Mesothelial cell of epicardium (in vitro differentiated cells): ENCODE measurements around the gene CCL17. TPM values are rescaled to one million over a fixed set of nuclear protein-coding genes. Genes with fewer than 3 reads are reported as not detected.

Source experiments
- DNase-seq, 2 experiments: peaks; one replicate each; pipeline ENCODE4 v3.0.0; 2021; ENCODE audit warnings: low spot score in 2 of 2; ENCODE audit not compliant: unreplicated experiment in 2 of 2
- H3K27ac Mint-ChIP-seq: 2 replicates; pipeline ENCODE4 v1.8.0; 2021; ENCODE audit warnings: mixed read lengths
- H3K27me3 Mint-ChIP-seq: 2 replicates; pipeline ENCODE4 v1.8.0; 2021; ENCODE audit warnings: low read depth, mixed read lengths
- H3K36me3 Mint-ChIP-seq: 2 replicates; pipeline ENCODE4 v1.8.0; 2021; ENCODE audit warnings: mixed read lengths
- H3K4me1 Mint-ChIP-seq: 2 replicates; pipeline ENCODE4 v1.8.0; 2021; ENCODE audit warnings: mixed read lengths
- H3K4me3 Mint-ChIP-seq: 2 replicates; pipeline ENCODE4 v1.8.0; 2021; ENCODE audit warnings: mild to moderate bottlenecking, moderate library complexity, mixed read lengths
- H3K9me3 Mint-ChIP-seq: 2 replicates; pipeline ENCODE4 v1.8.0; 2021; ENCODE audit warnings: mixed read lengths
- CTCF ChIP-seq: fragments of 200-600 bp; sonication (generic); IDR thresholded peaks from one replicate; pipeline ENCODE4 v1.5.0; 2021; ENCODE audit warnings: antibody characterized with exemption; ENCODE audit not compliant: unreplicated experiment
- total RNA-seq: library from RNA; stranded (reverse); gene quantifications from 3 replicates; pipeline ENCODE4 v1.2.1, GENCODE V29; 2021

CCL17 gene
- not detected in 3 replicates for total RNA-seq

DNA sequence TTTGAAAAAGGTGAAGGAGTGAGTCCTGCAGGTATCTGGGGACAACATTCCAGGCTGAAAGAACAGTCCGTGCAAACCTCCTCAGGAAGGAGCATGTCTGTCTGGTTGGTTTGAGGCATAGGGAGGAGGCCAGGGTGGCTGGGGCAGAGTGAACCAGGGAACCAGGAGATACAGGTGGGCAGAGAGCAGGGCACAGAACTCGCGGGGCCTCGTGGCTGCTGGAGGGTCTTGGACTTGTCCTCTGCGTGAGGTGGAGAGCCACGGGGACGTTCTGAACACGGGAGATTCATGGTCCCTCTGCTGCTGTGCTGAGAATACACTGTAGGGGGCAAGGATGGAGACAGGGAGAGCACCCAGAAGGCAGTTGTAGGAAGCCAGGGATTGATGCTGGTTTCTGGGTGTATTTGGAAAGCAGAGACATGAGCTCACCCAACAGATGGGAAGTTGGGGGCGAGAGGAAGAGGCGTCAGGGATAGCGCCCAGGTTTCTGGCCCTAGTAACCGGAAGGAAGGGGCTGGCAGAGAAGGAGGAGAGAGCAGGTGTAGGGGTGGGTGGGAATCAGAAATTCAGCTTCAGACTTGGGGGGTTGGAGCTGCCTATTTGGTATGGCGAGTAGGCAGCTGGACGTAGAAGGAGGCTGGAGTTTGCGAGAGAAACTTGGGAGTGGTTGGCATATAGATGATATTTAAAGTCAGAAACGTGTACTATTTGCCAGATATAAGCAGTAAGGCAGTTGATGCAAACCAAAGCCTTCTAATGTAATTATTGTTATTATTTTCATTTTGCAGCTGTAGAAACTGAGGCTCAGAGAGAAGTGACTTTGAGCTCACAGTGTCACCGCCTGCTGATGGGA, at the start of gene CCL17:
Gene CCL17, plus strand, starts transcription at position 803 of the 853 bp plus-strand sequence. CDS start 9,166 bp downstream, outside the sequence.
- DNase-seq = no peak
- Mint-ChIP-seq H3K9me3 (no peaks in the 10 kb centered on the region), H3K27me3 (peaks cover 18% of the 10 kb centered on the region), H3K36me3 (no peaks in the 10 kb centered on the region), H3K27ac (no peak within 1 kb of the TSS), H3K4me1 (no peaks in the 10 kb centered on the region), H3K4me3 (no peak within 1 kb of the TSS)
- TF ChIP-seq CTCF = no peak

GRCh38 chr16:57355898-57356414, 48.6 kb upstream of the CCL17 start:
- peaks cover 2% of the 10 kb centered on the region for H3K27me3 Mint-ChIP-seq
- H3K36me3 Mint-ChIP-seq = no peaks in the 10 kb centered on the region
- H3K9me3 Mint-ChIP-seq = no peaks in the 10 kb centered on the region
- no peak for DNase-seq
- H3K27ac Mint-ChIP-seq = no peak overlapping the region
- TF ChIP-seq CTCF = no peak
- no peak overlapping the region for H3K4me3 Mint-ChIP-seq
- H3K4me1 Mint-ChIP-seq = no peaks in the 10 kb centered on the region

GRCh38 chr16:57356547-57356946, 48.0 kb upstream of the CCL17 start:
- peaks cover 2% of the 10 kb centered on the region for H3K27me3 Mint-ChIP-seq
- no peak for TF ChIP-seq CTCF
- H3K27ac Mint-ChIP-seq = no peak overlapping the region

GRCh38 chr16:57357330-57358085, 47.1 kb upstream of the CCL17 start:
- no peaks in the 10 kb centered on the region for H3K36me3 Mint-ChIP-seq
- DNase-seq = no peak
- TF ChIP-seq CTCF = no peak
- H3K27me3 Mint-ChIP-seq = no peaks in the 10 kb centered on the region
- H3K27ac Mint-ChIP-seq = no peak overlapping the region
- H3K9me3 Mint-ChIP-seq = no peaks in the 10 kb centered on the region
- H3K4me1 Mint-ChIP-seq = no peaks in the 10 kb centered on the region
- H3K4me3 Mint-ChIP-seq = no peak overlapping the region

More at GRCh38 chr16:57356547-57356946, 48.0 kb upstream of the CCL17 start:
- Mint-ChIP-seq H3K4me1 (no peaks in the 10 kb centered on the region), H3K36me3 (no peaks in the 10 kb centered on the region), H3K9me3 (no peaks in the 10 kb centered on the region), H3K4me3 (no peak overlapping the region)
- no peak for DNase-seq

DNA sequence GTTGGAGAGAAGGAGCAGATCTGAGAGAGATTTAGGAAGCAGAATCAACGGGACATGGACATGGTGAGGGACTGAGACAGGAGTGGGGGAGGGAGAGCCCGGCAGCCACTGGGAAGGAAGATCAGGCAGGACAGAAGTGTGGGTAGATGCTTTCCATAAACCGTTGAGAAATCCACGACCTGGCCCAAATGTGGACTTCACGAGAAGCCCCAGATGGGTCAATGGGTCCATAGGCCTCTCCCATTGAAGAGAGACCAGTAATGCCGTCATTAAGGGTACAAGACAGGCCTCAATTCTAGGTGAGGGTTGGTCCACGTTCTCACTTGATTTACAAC, 46.5 kb upstream of the CCL17 start:
- Mint-ChIP-seq H3K36me3 (no peaks in the 10 kb centered on the region), H3K9me3 (no peaks in the 10 kb centered on the region), H3K4me3 (no peak overlapping the region), H3K27ac (no peak overlapping the region), H3K4me1 (no peaks in the 10 kb centered on the region), H3K27me3 (no peaks in the 10 kb centered on the region)
- no peak for DNase-seq
- TF ChIP-seq CTCF = no peak
